Putamen (tissue), 1 donor: ENCODE data around the gene ACTN4.

ENCODE experiments used
- DNase-seq: peaks from one replicate; pipeline ENCODE4 v3.0.0-alpha.2; 2016; ENCODE audit warnings: low spot score

The ACTN4 gene

DNA sequence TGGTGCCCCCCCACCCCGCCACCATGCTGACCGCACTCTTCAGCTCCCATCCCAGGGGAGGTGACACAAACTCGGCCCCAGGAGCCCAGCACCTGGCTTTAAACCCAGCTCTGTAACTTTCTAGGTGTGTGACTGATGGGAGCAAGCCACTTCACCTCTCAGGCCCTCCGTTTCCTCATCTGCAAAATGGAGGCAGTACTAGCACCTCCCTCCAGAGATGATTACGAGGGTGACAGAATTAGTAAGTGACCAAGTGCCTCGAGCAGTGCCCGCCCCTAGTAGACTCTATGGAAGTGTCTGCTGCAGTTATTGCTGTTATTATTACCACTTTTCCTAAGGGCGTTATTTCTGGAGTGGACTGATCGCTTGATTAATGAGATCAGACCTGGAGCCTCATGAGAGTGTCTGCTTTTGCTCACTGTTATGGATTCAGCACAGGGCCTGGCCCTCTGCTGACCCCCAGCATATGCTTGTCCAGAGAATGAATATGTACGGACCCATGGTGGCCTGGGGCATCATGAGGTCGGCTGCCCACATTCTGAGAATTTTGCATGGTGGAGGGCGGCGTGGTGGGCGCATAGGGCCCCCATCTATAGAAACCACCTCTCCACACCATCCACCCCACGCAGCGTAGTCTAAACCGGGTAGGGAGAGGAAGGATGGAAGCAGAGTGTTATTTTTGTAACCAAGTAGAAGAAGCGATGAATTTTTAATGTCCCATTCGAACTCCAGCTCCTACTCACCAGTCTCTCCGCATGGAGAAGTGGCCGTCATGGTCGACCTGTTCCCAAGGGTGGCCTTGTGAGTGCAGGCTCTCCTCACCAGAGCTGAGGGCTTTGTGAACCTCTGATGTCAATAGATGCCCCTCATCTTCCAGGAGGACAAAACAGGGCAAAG, 48.6 kb downstream of the ACTN4 start:
- DNase-seq, result no peak

DNA sequence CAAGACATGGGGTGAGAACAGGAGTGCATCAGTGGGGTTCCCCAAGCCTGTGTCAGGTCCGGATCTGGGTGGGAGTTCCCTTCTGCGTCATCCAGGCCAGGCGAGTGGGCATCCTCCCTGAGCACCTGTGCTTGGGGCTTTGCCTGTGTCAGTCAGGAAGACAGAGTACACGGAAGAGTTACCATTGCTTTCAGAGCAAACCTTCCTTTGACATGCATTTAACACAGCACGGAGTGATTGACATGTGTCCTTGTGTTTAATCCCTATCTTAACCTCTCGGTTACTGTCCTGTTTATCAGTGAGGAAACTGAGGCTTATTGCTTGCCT, 49.2 kb downstream of the ACTN4 start:
- no peak for DNase-seq

DNA sequence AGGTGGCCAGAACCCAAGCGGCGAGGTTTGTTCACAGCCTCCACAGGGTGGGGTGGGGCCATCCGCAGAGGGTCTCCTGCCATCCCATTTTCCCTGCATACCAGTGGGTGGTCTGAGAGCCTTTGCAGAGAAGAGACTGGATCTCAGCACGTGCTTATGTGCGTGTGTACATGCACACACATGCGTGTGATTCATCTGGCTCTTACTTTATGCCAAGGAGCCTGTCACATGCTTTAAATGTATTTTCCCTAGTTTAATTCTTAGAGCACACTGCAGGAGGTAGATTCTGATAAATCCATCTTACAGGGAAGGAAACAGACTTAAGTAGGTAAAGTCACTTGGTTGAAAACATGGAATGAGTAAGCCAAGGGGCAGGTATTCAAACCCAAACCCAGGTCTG, 49.7 kb downstream of the ACTN4 start:
- no peak for DNase-seq

DNA sequence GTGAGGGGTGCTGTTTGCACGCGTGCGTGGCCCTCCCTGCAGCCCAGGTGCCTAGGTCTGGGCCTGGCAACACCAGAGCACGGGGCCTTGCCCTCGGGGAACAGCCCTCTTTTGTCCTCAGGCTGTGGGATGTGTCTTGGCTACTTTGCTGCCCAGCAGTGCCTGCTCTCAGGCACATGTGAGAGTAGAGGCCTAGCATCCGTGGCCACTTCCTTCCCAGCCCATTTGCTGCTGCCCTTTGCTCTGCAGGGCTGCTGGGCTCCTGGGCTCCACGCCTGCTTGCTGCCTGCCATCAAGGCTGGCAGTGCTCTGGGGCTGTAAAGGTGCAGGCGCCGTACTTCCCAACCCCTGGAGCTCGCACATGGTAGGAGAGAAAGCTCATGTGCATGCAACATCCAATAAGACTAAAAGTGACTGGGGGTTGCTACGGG, 50.2 kb downstream of the ACTN4 start:
- no peak for DNase-seq

DNA sequence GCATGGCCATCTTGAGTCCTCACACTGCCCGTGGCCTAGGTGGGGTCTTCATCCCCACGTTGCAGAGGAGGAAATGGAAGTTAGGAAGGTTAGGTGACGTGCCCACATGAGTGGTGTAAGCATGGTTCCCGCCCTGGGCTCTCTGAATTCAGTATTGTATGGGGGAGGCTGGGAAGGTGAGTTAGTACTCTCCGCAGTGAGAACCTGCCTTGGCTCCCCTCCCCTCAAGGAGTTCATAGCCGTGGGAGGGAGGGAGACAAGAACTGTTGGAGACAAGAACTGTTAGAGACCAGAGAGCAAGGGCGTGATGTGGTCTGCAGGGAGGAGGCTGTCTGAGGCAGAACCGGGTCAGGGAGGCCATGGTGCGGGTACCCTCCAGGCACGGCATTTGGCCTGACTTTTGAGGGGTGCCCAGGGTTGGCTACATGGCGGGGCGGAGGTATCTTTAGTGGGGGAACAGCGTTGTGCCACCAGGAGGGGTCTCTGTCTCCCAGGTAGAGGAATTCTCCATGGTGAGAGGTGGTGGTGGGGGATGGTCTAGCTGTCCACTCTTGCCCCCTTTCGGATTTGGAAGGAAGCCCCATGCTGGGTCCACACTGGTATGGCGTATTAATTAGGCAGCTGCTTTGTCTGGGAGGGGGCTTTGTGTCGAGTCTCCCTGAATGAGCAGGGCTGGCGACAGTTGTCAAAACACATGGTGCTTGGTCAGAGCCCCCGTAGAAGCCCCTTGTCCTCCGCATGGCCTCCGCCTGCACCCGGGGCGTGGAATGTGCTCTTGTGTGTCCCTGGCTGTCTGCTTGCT, 51.0 kb downstream of the ACTN4 start:
- DNase-seq, result no peak

DNA sequence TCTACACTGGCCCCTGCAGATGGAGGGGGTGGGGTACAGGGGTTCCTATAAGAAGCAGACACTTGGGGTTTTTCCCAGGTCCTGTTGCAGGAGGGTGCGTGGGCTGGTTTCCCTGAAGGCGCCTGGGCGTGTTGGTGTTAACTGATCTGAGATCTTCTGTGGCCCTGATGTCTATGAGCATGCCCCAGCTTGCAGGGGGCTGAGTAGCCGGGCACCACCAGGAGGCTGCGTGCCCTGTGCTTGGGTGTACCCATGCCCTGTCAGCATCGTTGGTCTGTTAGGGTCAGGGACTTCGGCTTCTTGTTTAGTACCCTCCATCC, 51.5 kb downstream of the ACTN4 start:
- no peak for DNase-seq

DNA sequence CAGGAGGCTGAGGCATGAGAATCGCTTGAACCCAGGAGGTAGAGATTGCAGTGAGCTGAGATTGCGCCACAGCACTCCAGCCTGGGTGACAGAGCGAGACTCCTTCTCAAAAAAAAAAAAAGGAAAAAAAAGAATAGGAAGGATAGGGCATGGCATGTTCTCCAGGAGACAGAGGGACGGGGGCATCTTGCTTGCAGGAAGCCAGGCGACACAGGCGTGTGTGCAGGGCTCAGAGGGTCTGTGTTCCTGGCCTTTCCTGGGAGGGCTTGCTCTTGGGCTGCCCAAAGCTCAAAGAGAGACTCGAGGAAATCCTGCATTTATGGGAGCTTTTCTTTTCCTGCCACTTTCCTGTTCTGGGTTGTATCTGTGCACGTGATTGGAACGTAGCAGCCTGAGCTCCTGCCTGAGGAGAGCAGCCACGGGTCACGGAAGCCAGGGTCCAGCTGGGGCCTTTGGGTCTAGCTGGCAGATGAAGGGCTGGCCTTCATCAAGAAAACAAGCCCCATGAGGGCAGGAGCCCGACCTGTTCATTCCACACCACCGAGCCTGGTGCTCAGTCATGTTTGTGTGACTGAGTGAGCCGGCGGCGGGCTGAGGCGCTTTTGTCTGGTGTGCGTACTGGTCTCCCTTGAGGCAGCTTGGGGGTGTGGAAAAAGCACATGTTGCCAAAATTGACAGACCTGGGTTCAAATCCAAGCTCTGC, 52.3 kb downstream of the ACTN4 start:
- no peak for DNase-seq

DNA sequence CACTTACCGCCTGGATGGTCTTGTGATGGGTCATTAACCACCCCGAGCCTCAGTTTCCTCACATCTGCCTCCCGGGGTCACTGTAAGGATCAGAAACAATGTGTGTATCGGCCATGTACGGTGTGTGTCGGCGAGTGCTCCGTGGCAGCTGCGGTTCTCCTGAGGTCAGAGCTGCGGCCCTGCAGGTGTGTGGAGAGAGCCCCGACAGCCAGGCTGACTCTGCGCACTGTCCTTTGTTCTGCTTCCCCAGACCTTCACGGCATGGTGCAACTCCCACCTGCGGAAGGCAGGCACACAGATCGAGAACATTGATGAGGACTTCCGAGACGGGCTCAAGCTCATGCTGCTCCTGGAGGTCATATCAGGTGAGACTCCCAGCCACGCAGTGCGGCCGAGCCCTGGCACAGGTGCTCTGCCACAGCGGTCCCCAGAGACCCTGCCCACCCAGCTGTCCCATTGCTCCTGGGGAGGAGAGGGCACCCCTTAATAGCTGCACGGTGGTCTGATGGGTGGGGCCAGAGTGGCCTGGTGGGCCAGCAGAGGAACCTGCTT, 53.0 kb downstream of the ACTN4 start:
- DNase-seq, result no peak

DNA sequence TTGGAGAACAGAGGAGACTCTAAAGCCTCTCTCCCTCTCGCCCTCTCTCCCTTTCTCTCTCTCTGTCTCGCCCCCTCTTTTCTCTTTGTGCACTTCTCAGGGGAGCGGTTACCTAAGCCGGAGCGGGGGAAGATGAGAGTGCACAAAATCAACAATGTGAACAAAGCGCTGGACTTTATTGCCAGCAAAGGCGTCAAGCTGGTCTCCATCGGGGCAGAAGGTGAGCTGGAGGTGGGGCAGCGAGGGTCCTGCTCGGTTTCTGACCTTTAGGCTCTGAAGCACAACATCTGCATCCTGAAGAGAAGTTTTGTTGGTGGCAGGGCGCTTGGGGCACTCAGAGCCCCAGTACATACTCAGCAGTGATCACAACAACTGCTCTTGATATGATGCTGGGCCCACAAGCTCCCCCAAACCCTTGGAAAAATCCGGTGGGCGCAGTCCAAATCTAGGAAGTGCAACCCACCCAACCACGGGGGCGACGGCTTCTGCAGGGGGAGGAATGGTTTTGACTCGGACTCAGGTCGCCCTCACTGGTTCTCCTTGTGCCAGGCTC, 53.5 kb downstream of the ACTN4 start:
- DNase-seq, result no peak

DNA sequence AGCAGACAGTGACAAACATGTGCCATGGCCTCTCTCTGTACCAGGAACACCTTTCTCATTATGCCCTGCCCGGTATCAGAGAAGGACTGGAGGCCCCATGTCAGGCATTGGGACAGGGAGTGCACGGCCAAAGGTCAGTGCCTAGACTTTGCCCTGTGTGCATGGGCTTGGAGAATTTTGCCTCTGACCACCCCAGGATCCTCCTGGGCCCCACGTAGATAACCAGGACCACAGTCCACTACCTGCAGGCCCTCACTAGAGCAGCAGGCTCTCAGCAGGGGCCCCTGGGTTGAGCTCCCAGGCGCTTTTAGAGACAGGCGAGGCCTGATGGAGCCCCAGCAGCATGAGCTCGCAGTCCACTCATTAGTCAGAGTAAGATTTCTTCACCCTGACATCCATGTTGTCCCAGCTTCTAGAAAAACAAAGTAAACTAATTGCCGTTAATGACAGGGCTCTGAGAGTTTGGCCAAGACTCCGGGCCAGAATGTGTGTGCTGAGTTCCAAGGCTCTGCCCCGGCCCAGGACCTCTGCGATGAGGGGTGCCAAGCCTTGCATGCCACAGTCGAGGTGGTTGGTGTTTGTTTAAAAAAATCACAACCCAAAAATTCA, 54.1 kb downstream of the ACTN4 start:
- DNase-seq, result no peak

DNA sequence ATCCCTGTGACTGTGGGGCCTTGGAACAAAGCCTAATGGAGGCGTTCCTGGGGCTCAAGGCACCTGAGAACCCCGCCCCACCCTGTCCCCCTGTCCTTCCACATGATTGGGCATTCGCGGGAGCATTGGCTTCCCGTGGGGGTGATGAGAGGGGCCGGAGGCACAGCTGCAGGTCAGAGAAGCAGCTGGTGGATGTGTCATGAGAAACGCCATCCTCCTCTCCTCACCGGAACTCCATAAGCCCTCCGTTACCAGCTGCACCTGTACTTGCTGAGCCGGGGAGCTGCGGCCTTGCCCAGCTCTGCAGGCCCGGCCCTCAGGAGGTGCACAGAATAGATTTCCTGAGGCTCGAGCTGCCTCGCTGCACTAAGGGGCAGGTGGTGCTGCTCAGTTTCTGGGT, 54.8 kb downstream of the ACTN4 start:
- no peak for DNase-seq

DNA sequence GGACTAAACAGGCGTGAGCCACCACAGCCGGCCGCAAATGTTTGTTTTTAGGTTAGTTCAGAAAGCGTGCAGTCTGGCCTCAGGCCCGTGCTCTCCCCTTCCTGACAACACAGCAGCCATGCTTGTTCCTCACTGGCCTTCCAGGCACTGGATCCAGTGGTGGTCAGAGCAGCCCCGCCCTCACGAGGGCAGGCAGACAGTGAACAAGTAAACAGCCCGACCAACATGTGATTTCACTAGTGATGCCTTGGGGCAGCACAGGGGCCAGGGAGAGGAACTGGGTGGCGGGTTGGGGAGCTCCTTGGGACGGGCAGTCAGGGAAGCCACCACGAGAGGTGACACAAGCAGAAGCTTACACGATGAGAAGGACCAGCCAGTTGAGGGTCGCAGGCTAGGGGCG, 56.1 kb downstream of the ACTN4 start:
- no peak for DNase-seq

DNA sequence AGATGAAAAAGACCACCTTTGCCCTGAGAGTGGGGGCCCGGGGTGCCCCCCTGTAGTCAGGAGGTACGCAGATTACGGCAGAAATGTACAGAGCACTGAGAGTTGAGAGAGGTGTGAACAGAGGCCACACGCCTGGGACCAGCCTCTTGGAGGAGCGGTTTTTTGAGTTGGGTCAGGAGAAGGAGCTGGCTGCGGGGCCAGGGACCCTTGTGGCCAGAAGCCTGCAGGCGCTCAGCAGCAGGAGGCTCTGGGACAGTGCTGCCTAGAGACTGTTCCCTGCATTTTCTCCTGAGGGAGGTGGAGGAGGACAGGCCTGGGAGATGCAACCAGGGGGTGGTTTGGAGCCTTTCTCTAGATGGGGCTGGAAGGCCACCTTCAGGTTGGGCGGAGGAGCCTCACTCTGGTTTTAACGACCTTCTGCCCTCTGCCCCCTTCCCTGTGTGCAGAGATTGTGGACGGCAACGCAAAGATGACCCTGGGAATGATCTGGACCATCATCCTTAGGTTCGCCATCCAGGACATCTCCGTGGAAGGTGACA, 57.1 kb downstream of the ACTN4 start:
- no peak for DNase-seq

DNA sequence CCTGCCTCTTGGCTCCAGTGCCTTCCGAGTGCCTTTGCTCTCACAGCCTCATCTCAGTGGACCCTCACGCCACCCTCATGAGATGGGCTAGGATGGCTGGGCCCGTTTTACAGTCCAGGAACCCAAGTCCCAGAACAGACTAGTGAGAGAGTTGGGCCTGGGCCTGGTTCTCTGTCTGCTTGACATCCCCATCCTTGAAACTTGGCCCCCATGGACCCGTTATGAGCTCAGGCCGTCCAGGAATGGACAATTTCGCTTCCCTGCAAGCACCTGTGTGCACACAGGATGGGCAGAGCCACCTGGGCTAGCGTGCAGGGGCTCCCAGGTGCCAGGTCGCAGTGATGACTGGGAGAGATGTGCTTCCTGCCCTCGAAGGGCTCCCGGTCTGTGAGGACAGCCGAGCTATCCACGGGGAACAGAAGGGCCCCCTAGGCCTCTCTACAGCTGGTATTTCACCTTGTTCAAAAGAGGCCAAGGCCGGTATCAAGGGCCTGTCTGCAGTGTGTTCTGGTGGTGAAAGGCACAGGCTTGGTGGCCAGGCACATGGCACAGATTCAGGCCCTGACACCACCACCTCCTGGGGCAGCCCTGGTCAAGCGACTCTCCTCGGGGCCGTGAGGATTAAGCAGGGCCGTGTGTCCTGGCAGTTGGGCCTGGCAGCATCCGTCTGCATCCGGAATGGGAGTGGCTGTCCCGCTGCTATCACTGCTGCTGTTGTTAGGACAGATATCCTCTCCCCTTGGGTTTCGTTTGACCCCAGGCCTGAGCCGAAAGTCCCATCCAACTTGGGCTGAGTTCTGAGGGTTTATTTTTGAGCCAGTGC, 58.0 kb downstream of the ACTN4 start:
- no peak for DNase-seq

DNA sequence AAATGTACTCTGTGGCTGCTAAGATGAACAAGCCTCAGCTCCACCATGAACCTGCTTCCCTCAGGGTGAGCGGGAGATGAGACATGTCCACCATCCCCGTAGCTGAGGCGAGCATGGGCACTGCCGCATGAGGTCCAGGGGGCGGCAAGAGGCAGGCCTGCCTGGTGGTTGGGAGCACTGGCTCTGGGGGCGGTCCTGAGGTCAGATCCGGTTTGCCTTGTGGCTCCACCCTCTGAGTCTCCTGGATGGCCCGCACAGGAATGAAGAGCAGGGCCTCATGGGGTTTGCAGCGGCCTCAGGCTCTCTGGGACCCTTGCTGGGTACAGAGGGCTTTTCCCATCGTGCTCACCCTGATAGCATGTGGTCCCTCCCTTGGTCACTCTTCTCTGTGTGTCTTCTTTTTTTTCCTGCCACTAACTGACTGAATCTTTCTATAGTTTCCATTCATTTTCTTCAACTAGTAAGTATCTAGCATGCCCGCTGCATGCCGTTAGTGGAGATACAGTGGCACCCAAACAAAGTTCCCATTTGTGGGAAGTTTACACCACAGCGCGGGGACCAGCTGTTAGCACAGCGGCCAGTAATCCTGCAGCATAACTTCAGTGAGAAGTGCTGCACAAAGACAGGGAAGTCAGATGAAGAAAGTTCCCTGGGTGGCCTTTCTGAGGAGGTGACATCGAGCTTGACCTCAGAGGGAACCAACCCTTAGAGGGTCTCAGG, 59.5 kb downstream of the ACTN4 start:
- DNase-seq, result no peak

DNA sequence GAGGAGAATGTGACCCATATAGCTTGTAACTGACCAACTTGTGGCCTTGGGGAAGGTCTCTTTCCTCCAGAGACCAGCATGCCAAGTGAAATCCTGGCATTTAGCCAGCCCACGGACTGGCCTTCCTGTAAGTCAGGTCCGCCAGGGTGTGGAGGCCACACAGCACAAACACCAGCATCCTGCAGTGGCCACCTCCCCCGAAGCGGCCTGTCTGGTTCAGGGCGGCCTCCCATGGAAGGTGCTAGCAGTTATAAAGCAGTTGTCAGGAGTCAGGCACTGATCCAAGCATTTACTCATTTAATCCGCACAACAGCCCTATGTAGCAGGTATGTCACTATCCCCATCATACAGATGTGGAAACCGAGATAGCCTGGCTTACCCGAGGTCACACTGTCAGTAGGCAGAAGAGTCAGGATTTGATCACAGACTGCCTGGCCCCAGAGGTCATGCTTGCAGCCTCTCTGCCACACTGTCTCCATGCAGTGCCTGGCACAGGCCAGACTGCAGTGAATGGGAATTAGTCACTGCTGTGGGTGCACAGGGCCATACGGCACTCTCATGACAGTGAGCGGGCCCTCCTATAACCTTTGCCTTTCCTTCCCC, 60.2 kb downstream of the ACTN4 start:
- DNase-seq, result no peak

DNA sequence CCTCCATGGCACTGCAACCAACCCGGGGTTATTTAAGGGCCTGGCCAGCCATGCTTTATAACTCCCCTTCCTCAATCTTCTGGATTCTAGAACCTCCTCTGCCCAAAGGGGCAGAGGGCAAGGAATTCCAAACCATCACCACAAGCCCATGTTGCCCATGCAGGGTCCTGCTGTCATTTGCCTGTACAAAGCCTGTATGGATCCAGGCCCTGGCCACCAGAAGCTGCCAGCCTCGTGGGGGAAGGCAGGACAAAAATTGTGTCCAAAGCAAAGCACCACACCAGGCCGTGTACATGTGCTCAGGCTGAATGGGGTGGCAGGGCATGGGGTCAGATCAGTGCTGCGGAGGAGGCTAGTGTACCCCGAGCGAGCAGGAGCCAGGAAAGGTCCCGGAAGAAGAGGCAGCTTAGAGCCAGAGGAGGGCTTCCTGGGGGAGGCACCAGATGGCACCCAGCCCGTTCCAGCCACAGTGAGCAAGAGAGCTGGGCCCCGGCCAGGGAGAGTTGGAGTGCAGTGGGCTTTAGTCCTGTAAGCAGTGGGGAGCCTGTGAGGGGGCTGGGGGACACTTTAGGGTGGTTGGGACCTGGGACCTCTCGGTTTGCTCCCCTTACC, 61.1 kb downstream of the ACTN4 start:
- no peak for DNase-seq

DNA sequence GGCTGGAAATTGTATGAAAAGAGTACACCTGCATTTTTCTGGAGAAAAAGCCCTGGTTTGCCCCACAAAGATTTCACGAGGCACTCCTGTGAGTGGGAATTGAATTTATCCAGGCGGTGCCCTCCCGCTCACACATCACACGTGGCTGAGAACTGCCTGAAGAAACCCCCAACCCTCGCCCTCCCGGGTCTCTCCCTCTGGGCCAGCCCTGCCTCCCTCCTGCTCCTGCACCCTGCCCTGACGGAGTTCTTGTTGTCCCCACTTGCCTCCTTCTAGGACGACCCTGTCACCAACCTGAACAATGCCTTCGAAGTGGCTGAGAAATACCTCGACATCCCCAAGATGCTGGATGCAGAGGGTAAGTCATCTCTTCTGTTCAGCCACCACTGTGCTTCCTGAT, 61.7 kb downstream of the ACTN4 start:
- no peak for DNase-seq
